ENCODE results near the gene COX20. TPM values are rescaled to one million over a fixed set of nuclear protein-coding genes. Genes with fewer than 3 reads are reported as not detected.

Gene COX20
- total RNA-seq, 1 experiment from 2014 or later: 33.1 TPM

DNA sequence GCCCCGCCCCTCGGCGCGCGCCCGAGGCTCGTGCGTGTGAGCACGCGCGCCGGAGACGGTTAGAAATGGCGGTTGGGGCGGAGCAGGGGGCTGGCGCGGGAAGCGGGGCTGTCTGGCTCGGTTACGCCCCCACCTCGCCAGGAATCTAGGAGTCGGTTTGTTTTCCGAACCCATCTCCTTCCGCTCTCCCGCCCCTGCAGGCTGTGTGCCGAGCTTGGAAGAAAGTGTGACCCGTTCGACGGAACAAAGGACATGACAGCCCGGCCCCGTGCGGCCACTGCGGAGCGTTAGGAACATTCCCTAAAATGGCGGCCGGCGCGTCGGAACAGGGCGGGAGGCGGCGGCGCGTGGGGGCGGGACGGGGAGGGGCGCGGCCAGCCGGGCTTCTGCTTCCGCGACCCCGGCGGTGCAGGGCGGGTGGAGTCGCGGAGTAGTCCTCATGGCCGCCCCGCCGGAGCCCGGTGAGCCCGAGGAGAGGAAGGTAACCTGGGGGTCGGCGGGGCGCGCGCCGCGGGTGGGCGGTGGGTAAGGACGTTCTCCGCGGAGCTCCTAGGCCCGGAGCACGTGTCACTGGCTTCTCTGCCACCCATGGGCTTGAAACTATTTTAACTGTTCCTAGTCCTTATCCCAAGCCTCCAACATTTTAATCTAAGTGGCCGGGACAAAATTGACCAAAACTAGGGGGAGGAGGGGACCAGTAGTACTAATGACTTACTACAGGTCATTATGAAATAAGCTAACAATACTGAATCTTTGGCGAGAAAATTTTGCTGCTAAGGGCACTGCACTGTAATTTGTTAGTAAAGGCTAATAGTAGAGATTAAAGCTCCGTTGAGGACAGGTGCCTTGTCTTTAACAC, at the start of gene COX20 (continued):
- TF ChIP-seq, protein P1, sequence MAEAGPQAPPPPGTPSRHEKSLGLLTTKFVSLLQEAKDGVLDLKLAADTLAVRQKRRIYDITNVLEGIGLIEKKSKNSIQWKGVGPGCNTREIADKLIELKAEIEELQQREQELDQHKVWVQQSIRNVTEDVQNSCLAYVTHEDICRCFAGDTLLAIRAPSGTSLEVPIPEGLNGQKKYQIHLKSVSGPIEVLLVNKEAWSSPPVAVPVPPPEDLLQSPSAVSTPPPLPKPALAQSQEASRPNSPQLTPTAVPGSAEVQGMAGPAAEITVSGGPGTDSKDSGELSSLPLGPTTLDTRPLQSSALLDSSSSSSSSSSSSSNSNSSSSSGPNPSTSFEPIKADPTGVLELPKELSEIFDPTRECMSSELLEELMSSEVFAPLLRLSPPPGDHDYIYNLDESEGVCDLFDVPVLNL (CRISPR knock-in tag; IDR thresholded peaks at IDR 0.05; ENCODE audit: borderline replicate concordance, low read depth): peak; percentile 78
- TF ChIP-seq, protein P2, sequence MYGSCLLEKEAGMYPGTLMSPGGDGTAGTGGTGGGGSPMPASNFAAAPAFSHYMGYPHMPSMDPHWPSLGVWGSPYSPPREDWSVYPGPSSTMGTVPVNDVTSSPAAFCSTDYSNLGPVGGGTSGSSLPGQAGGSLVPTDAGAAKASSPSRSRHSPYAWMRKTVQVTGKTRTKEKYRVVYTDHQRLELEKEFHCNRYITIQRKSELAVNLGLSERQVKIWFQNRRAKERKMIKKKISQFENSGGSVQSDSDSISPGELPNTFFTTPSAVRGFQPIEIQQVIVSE (CRISPR knock-in tag; IDR thresholded peaks at IDR 0.05; ENCODE audit: borderline replicate concordance): no peak
- TF ChIP-seq EMX1 (CRISPR knock-in tag; IDR thresholded peaks at IDR 0.05): no peak; the same call in 1 of the 2 replicates
- TF ChIP-seq HMGA2 (CRISPR knock-in tag; IDR thresholded peaks at IDR 0.05): no peak
- TF ChIP-seq ATF1 (CRISPR knock-in tag; IDR thresholded peaks at IDR 0.05): no peak
- TF ChIP-seq, protein P3, sequence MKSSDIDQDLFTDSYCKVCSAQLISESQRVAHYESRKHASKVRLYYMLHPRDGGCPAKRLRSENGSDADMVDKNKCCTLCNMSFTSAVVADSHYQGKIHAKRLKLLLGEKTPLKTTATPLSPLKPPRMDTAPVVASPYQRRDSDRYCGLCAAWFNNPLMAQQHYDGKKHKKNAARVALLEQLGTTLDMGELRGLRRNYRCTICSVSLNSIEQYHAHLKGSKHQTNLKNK (CRISPR knock-in tag; IDR thresholded peaks at IDR 0.05): peak; percentile 87
- TF ChIP-seq ZNF121 (CRISPR knock-in tag; IDR thresholded peaks at IDR 0.05): peak; percentile 97
- TF ChIP-seq JAZF1 (CRISPR knock-in tag; IDR thresholded peaks at IDR 0.05): no peak
- TF ChIP-seq TP53 (CRISPR knock-in tag; IDR thresholded peaks at IDR 0.05): peak; percentile 53; the same call in 1 of the 2 replicates
- TF ChIP-seq, protein P4, sequence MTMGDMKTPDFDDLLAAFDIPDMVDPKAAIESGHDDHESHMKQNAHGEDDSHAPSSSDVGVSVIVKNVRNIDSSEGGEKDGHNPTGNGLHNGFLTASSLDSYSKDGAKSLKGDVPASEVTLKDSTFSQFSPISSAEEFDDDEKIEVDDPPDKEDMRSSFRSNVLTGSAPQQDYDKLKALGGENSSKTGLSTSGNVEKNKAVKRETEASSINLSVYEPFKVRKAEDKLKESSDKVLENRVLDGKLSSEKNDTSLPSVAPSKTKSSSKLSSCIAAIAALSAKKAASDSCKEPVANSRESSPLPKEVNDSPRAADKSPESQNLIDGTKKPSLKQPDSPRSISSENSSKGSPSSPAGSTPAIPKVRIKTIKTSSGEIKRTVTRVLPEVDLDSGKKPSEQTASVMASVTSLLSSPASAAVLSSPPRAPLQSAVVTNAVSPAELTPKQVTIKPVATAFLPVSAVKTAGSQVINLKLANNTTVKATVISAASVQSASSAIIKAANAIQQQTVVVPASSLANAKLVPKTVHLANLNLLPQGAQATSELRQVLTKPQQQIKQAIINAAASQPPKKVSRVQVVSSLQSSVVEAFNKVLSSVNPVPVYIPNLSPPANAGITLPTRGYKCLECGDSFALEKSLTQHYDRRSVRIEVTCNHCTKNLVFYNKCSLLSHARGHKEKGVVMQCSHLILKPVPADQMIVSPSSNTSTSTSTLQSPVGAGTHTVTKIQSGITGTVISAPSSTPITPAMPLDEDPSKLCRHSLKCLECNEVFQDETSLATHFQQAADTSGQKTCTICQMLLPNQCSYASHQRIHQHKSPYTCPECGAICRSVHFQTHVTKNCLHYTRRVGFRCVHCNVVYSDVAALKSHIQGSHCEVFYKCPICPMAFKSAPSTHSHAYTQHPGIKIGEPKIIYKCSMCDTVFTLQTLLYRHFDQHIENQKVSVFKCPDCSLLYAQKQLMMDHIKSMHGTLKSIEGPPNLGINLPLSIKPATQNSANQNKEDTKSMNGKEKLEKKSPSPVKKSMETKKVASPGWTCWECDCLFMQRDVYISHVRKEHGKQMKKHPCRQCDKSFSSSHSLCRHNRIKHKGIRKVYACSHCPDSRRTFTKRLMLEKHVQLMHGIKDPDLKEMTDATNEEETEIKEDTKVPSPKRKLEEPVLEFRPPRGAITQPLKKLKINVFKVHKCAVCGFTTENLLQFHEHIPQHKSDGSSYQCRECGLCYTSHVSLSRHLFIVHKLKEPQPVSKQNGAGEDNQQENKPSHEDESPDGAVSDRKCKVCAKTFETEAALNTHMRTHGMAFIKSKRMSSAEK (CRISPR knock-in tag; IDR thresholded peaks at IDR 0.05; ENCODE audit: borderline replicate concordance): 0 out of 2 replicates have a peak, but pooled peaks have one; percentile 15
- 0 out of 2 replicates have a peak, but pooled peaks have one; percentile 68 for TF ChIP-seq RORB (CRISPR knock-in tag; IDR thresholded peaks at IDR 0.05)
- TF ChIP-seq, protein P5, sequence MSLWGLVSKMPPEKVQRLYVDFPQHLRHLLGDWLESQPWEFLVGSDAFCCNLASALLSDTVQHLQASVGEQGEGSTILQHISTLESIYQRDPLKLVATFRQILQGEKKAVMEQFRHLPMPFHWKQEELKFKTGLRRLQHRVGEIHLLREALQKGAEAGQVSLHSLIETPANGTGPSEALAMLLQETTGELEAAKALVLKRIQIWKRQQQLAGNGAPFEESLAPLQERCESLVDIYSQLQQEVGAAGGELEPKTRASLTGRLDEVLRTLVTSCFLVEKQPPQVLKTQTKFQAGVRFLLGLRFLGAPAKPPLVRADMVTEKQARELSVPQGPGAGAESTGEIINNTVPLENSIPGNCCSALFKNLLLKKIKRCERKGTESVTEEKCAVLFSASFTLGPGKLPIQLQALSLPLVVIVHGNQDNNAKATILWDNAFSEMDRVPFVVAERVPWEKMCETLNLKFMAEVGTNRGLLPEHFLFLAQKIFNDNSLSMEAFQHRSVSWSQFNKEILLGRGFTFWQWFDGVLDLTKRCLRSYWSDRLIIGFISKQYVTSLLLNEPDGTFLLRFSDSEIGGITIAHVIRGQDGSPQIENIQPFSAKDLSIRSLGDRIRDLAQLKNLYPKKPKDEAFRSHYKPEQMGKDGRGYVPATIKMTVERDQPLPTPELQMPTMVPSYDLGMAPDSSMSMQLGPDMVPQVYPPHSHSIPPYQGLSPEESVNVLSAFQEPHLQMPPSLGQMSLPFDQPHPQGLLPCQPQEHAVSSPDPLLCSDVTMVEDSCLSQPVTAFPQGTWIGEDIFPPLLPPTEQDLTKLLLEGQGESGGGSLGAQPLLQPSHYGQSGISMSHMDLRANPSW (CRISPR knock-in tag; conservative IDR thresholded peaks at IDR 0.05; ENCODE audit: low read depth): no peak
- TF ChIP-seq SMAD3 (CRISPR knock-in tag; IDR thresholded peaks at IDR 0.05; ENCODE audit: borderline replicate concordance): no peak
- TF ChIP-seq MYBL2 (CRISPR knock-in tag; IDR thresholded peaks at IDR 0.05): peak; percentile 92
- TF ChIP-seq NFE2L1 (CRISPR knock-in tag; IDR thresholded peaks at IDR 0.05): peak; percentile 88; the same call in 1 of the 2 replicates
- TF ChIP-seq NFATC4 (CRISPR knock-in tag; IDR thresholded peaks at IDR 0.05): peak; percentile 75
- TF ChIP-seq IRF2 (CRISPR knock-in tag; IDR thresholded peaks at IDR 0.05; ENCODE audit: borderline replicate concordance, low read depth): 0 out of 2 replicates have a peak, but pooled peaks have one; percentile 23
- TF ChIP-seq, protein P6, sequence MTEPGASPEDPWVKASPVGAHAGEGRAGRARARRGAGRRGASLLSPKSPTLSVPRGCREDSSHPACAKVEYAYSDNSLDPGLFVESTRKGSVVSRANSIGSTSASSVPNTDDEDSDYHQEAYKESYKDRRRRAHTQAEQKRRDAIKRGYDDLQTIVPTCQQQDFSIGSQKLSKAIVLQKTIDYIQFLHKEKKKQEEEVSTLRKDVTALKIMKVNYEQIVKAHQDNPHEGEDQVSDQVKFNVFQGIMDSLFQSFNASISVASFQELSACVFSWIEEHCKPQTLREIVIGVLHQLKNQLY (CRISPR knock-in tag; IDR thresholded peaks at IDR 0.05): no peak
- no peak for TF ChIP-seq ZNF423 (CRISPR knock-in tag; IDR thresholded peaks at IDR 0.05)
- no peak for TF ChIP-seq SOX15 (CRISPR knock-in tag; IDR thresholded peaks at IDR 0.05)
- TF ChIP-seq, protein P7, sequence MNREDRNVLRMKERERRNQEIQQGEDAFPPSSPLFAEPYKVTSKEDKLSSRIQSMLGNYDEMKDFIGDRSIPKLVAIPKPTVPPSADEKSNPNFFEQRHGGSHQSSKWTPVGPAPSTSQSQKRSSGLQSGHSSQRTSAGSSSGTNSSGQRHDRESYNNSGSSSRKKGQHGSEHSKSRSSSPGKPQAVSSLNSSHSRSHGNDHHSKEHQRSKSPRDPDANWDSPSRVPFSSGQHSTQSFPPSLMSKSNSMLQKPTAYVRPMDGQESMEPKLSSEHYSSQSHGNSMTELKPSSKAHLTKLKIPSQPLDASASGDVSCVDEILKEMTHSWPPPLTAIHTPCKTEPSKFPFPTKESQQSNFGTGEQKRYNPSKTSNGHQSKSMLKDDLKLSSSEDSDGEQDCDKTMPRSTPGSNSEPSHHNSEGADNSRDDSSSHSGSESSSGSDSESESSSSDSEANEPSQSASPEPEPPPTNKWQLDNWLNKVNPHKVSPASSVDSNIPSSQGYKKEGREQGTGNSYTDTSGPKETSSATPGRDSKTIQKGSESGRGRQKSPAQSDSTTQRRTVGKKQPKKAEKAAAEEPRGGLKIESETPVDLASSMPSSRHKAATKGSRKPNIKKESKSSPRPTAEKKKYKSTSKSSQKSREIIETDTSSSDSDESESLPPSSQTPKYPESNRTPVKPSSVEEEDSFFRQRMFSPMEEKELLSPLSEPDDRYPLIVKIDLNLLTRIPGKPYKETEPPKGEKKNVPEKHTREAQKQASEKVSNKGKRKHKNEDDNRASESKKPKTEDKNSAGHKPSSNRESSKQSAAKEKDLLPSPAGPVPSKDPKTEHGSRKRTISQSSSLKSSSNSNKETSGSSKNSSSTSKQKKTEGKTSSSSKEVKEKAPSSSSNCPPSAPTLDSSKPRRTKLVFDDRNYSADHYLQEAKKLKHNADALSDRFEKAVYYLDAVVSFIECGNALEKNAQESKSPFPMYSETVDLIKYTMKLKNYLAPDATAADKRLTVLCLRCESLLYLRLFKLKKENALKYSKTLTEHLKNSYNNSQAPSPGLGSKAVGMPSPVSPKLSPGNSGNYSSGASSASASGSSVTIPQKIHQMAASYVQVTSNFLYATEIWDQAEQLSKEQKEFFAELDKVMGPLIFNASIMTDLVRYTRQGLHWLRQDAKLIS (CRISPR knock-in tag; IDR thresholded peaks at IDR 0.05; ENCODE audit: borderline replicate concordance): no peak; the same call in 1 of the 2 replicates
- TF ChIP-seq SP1 (CRISPR knock-in tag; conservative IDR thresholded peaks at IDR 0.05): peak; percentile 88
- no peak for TF ChIP-seq CBFB (CRISPR knock-in tag; IDR thresholded peaks at IDR 0.05; ENCODE audit: low read depth)
